Stimulated activated CD4-positive, alpha-beta T cell treated with anti-CD3 and anti-CD28 coated beads, TNF-alpha, amount 100 ng/mL, for 24 hours (primary cell): Measurements from ENCODE around the gene EPB41L1.

ENCODE experiments used
- DNase-seq, 3 experiments: peaks; one replicate each; pipeline ENCODE4 v3.0.0-alpha.2; 2020; ENCODE audit warnings: low read depth in 3 of 3

Gene EPB41L1

GRCh38 chr20:36281785-36282380, 127.3 kb downstream of the EPB41L1 start:
- no peak for DNase-seq
